Measurements from ENCODE around the gene ZDHHC20.

ZDHHC20 gene

DNA sequence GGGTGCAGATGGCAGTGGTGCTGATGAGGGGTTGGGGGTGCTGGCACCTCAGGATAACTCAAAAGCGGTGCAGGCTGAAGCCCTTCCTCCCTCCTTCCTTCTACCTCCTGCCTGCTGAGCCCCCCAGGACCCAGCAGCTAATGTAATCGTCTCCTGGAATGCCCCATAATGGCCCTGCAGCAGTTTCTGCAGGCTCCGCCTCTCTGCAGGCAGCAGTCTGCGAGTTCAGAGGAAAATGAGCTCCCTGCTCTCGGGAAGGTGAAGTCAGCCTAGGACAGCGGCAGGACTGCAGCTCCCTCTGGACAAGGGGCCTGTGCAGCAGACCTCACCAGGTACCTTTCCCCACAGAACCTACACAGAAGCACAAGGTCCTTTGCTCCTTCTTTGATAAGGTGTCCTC lies 130.9 kb downstream of the ZDHHC20 start:
- H3K27ac ChIP-seq, result no peak overlapping the region
- H3K36me3 ChIP-seq, result no peaks in the 10 kb centered on the region
- no peak overlapping the region for H3K4me3 ChIP-seq (ENCODE audit: low read depth, low read length)
- H3K9me3 ChIP-seq (ENCODE audit: severe bottlenecking), result no peaks in the 10 kb centered on the region
- no peaks in the 10 kb centered on the region for H3K27me3 ChIP-seq (ENCODE audit: insufficient read depth, low read depth, severe bottlenecking)
- TF ChIP-seq, protein P1, sequence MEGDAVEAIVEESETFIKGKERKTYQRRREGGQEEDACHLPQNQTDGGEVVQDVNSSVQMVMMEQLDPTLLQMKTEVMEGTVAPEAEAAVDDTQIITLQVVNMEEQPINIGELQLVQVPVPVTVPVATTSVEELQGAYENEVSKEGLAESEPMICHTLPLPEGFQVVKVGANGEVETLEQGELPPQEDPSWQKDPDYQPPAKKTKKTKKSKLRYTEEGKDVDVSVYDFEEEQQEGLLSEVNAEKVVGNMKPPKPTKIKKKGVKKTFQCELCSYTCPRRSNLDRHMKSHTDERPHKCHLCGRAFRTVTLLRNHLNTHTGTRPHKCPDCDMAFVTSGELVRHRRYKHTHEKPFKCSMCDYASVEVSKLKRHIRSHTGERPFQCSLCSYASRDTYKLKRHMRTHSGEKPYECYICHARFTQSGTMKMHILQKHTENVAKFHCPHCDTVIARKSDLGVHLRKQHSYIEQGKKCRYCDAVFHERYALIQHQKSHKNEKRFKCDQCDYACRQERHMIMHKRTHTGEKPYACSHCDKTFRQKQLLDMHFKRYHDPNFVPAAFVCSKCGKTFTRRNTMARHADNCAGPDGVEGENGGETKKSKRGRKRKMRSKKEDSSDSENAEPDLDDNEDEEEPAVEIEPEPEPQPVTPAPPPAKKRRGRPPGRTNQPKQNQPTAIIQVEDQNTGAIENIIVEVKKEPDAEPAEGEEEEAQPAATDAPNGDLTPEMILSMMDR (IDR thresholded peaks at IDR 0.05; ENCODE audit: low read depth, low read length), result no peak
- DNase-seq, result no peak

DNA sequence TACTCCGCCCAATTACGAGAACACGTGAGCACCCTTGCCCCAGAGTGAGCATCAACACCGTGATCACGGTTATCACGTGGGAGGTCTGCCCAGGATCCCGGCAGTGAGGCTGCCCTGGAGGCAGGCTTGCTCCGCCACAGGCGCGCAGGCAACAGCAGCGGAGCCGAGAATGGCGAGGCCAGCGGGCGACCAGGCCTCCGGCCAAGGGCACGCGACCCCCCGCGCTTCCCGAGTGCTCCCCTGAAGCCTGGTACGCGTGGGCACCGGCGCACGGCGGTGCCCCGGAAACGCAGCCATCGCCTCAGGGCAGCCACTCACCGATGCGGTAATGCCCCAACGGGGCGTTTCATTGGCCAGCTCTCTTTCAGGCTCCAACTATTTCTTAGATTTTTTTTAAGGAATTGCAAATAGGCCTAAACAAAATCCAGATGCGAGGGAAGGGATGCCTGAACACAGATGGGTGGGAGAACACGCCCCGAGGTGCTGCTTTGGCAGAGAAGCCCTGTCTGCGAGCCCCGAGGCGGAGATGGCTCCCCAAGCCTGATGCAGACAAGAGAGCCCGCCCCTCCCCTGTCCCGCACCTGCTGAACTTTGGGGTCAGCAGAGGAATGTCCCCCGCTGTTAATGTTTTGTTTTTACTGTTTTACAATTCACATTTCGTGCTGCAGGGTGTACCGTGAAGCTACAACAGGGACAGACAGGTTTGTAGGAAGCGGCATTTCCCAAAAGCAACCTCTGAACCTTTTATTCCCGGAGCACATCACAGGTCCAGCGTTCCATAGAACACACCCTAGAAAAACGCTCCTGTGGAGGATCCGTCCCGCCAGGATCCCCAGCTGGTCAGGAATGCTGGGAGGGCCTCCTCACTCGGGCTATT lies 132.7 kb downstream of the ZDHHC20 start:
- H3K36me3 ChIP-seq, result no peaks in the 10 kb centered on the region
- no peak overlapping the region for H3K4me3 ChIP-seq (ENCODE audit: low read depth, low read length)
- no peak for DNase-seq
- H3K27ac ChIP-seq, result no peak overlapping the region
- H3K9me3 ChIP-seq (ENCODE audit: severe bottlenecking), result no peaks in the 10 kb centered on the region
- no peaks in the 10 kb centered on the region for H3K27me3 ChIP-seq (ENCODE audit: insufficient read depth, low read depth, severe bottlenecking)
- TF ChIP-seq, protein P1 (IDR thresholded peaks at IDR 0.05; ENCODE audit: low read depth, low read length), result no peak

DNA sequence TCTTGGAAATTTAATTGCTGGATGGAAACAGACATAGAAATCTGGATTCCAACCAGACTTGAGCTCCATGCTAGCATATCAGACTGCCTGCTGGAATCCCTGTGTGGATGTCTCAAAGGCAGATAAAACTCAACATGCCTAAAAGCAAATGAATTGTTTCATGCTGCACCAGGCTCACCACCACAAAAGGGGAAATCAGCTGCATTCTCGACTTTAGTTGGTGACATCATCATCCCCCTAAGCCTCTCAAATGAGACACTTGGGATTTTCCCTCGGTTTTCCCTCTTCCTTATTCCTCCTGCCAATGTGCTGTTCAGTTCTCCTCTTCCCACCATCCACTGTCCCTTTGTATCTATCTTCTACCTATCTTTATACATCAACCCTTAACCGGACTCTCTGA lies 134.3 kb downstream of the ZDHHC20 start:
- no peak overlapping the region for H3K27ac ChIP-seq
- H3K9me3 ChIP-seq (ENCODE audit: severe bottlenecking), result no peaks in the 10 kb centered on the region
- no peaks in the 10 kb centered on the region for H3K36me3 ChIP-seq
- TF ChIP-seq, protein P1 (IDR thresholded peaks at IDR 0.05; ENCODE audit: low read depth, low read length), result no peak
- no peaks in the 10 kb centered on the region for H3K27me3 ChIP-seq (ENCODE audit: insufficient read depth, low read depth, severe bottlenecking)
- no peak for DNase-seq
- H3K4me3 ChIP-seq (ENCODE audit: low read depth, low read length), result no peak overlapping the region

DNA sequence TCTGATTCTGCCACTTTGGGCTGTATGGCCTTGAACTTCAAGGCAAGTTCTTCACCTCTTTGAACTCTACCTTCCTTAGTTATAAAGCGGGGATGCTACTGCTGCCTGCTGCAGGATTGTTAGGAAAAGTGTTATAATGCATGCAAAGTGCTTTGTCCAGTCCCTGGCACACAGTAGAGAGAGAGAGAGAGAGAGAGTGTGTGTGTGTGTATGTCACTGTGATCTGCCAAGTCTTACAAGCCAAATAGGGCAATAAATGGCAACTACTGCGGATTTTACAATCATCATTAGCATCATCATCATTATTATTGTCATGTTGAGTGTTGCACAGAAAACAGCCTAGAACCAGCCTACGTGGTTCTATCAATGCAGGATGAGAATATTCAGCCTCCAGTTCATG lies 136.1 kb downstream of the ZDHHC20 start:
- H3K9me3 ChIP-seq (ENCODE audit: severe bottlenecking), result no peaks in the 10 kb centered on the region
- H3K4me3 ChIP-seq (ENCODE audit: low read depth, low read length), result no peak overlapping the region
- TF ChIP-seq, protein P1 (IDR thresholded peaks at IDR 0.05; ENCODE audit: low read depth, low read length), result no peak
- H3K27me3 ChIP-seq (ENCODE audit: insufficient read depth, low read depth, severe bottlenecking), result no peaks in the 10 kb centered on the region
- no peaks in the 10 kb centered on the region for H3K36me3 ChIP-seq
- DNase-seq, result no peak
- no peak overlapping the region for H3K27ac ChIP-seq

Measured in WERI-Rb-1 (cell line).